Activated gamma-delta T cell treated with anti-CD3 and anti-CD28 coated beads, Interleukin-2, amount 50 U/mL, for 16 hours (primary cell): Measurements from ENCODE around the gene PDE9A.
"Not testable (repeated sequence)": the region's sequence is repeated elsewhere in the genome, so short reads cannot be mapped to it uniquely, and the experiment has no call there.

ENCODE experiments used
- DNase-seq: peaks from one replicate; pipeline ENCODE4 v3.0.0-alpha.2; 2020; ENCODE audit warnings: low read depth

The PDE9A gene

GRCh38 chr21:42708107-42708506 lies 54.7 kb downstream of the PDE9A start:
- DNase-seq = no peak

- not testable (repeated sequence) for DNase-seq
These were observed 55.5 kb downstream of the PDE9A start for GRCh38 chr21:42708916-42709315.

GRCh38 chr21:42711667-42712066 lies 58.2 kb downstream of the PDE9A start:
- no peak for DNase-seq

GRCh38 chr21:42715427-42715826 lies 62.0 kb downstream of the PDE9A start:
- DNase-seq = not testable (repeated sequence)

- no peak for DNase-seq
These were observed 62.7 kb downstream of the PDE9A start for GRCh38 chr21:42716074-42716473.

GRCh38 chr21:42720484-42720883 lies 67.1 kb downstream of the PDE9A start:
- DNase-seq = not testable (repeated sequence)

- DNase-seq = no peak
These were observed 68.0 kb downstream of the PDE9A start for GRCh38 chr21:42721341-42721824.

GRCh38 chr21:42722153-42722552 lies 68.7 kb downstream of the PDE9A start:
- no peak for DNase-seq

GRCh38 chr21:42722808-42723473 lies 69.5 kb downstream of the PDE9A start:
- no peak for DNase-seq

- DNase-seq = no peak
These were observed 71.0 kb downstream of the PDE9A start for GRCh38 chr21:42724226-42724920.

GRCh38 chr21:42725416-42725930 lies 72.1 kb downstream of the PDE9A start:
- no peak for DNase-seq

- no peak for DNase-seq
These were observed 78.0 kb downstream of the PDE9A start for GRCh38 chr21:42731264-42732032.

- DNase-seq = no peak
These were observed 78.6 kb downstream of the PDE9A start for GRCh38 chr21:42732033-42732410.

- no peak for DNase-seq
These were observed 79.7 kb downstream of the PDE9A start for GRCh38 chr21:42733037-42733627.

- DNase-seq = no peak
These were observed 80.5 kb downstream of the PDE9A start for GRCh38 chr21:42733874-42734273.

GRCh38 chr21:42734323-42734971 lies 81.0 kb downstream of the PDE9A start:
- DNase-seq = no peak

- DNase-seq = no peak
These were observed 81.6 kb downstream of the PDE9A start for GRCh38 chr21:42735061-42735460.

- no peak for DNase-seq
These were observed 82.5 kb downstream of the PDE9A start for GRCh38 chr21:42735944-42736343.

- no peak for DNase-seq
These were observed 83.4 kb downstream of the PDE9A start for GRCh38 chr21:42736646-42737350.

- DNase-seq = no peak
These were observed 84.7 kb downstream of the PDE9A start for GRCh38 chr21:42737951-42738590.
